ENCODE results near the gene CACNA1B.

DNA sequence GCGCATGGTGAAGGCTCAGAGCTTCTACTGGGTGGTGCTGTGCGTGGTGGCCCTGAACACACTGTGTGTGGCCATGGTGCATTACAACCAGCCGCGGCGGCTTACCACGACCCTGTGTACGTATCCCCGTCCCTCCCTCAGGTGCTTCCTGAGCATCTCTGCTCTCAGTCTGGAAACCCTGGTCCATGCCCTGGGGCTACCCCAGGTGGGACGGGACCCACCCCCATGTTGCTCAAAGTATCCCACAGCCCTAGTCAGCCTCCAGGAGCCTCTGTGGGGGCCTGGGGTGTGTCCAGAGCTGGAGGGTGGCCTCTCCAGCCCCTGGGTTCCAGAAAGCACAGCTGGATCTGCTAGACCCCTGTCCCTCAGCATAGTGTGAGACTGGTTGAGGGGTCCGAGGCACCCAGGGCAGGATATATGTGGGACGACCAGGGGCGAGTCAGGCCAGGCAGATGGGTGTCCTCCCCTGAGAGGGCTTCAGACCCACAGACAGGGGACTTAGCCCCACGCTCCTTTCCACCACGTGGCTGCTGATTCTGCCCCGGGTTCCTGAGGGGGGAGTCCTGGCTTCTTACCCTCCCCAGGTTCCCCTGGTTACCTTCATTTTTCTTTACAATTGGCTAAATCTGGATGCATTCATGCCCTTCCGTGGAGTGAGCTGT is 94.0 kb downstream of the CACNA1B start:
- TF ChIP-seq, protein P1, sequence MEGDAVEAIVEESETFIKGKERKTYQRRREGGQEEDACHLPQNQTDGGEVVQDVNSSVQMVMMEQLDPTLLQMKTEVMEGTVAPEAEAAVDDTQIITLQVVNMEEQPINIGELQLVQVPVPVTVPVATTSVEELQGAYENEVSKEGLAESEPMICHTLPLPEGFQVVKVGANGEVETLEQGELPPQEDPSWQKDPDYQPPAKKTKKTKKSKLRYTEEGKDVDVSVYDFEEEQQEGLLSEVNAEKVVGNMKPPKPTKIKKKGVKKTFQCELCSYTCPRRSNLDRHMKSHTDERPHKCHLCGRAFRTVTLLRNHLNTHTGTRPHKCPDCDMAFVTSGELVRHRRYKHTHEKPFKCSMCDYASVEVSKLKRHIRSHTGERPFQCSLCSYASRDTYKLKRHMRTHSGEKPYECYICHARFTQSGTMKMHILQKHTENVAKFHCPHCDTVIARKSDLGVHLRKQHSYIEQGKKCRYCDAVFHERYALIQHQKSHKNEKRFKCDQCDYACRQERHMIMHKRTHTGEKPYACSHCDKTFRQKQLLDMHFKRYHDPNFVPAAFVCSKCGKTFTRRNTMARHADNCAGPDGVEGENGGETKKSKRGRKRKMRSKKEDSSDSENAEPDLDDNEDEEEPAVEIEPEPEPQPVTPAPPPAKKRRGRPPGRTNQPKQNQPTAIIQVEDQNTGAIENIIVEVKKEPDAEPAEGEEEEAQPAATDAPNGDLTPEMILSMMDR (IDR thresholded peaks at IDR 0.05) = no peak
- no peak for TF ChIP-seq POLR2A (IDR thresholded peaks at IDR 0.05; ENCODE audit: low read depth)

Measured in esophagus muscularis mucosa (tissue), 3 donors.